H1 (cell line): ENCODE data around the gene KPNA3. TPM values are rescaled to one million over a fixed set of nuclear protein-coding genes. Genes with fewer than 3 reads are reported as not detected.

ENCODE experiments used
- CTCF ChIA-PET: fragments of 300-600 bp; sonication (Branson Sonifier 250); formaldehyde crosslinking; loops from one replicate; lab custom pipeline; 2021; ENCODE audit not compliant: partially characterized antibody; lab: Charles Lee
- POLR2A ChIA-PET: fragments of 300-600 bp; sonication (Branson Sonifier 250); formaldehyde crosslinking; loops from one replicate; lab custom pipeline; 2021; ENCODE audit warnings: inconsistent platforms; ENCODE audit not compliant: partially characterized antibody; lab: Charles Lee
- DNase-seq, 2 experiments: peaks; one replicate each; pipeline versions ENCODE4 v3.0.0 to v3.0.0-alpha.2; 2010 to 2022; ENCODE audit warnings: low spot score in 2 of 2, low read depth in 1 of 2, mixed read lengths in 1 of 2
- FAIRE-seq: peaks from 2 replicates; lab custom pipeline; 2011; peaks lifted over from hg19 to GRCh38; lab: Jason Lieb, UNC
- H2AFZ ChIP-seq: 2 replicates; pipeline ENCODE4 v1.8.1; 2012; ENCODE audit warnings: low read length, inconsistent platforms
- H2AK5ac ChIP-seq: 2 replicates; pipeline ENCODE4 v1.6.1; 2013; ENCODE audit warnings: low read depth, low read length
- H2BK120ac ChIP-seq: replicated peaks from 2 replicates; pipeline ENCODE3; 2013; ENCODE audit warnings: low read depth, low read length, inconsistent platforms
- H2BK12ac ChIP-seq: 2 replicates; pipeline ENCODE4 v1.6.1; 2013; ENCODE audit warnings: low read depth, low read length
- H2BK15ac ChIP-seq: 2 replicates; pipeline ENCODE4 v1.6.1; 2013; ENCODE audit warnings: low read length
- H2BK20ac ChIP-seq: 2 replicates; pipeline ENCODE4 v1.6.1; 2013; ENCODE audit warnings: low read length
- H2BK5ac ChIP-seq: 2 replicates; pipeline ENCODE4 v1.6.1; 2013; ENCODE audit warnings: low read depth, low read length
- H3K14ac ChIP-seq: 2 replicates; pipeline ENCODE4 v1.6.1; 2013; ENCODE audit warnings: inconsistent platforms; ENCODE audit not compliant: insufficient read length
- H3K18ac ChIP-seq: 2 replicates; pipeline ENCODE4 v1.6.1; 2013; ENCODE audit warnings: low read length; ENCODE audit errors: extremely low read depth
- H3K23ac ChIP-seq: 2 replicates; pipeline ENCODE4 v1.6.1; 2013; ENCODE audit warnings: inconsistent platforms; ENCODE audit not compliant: insufficient read length
- H3K23me2 ChIP-seq: 2 replicates; pipeline ENCODE4 v1.6.1; 2013; ENCODE audit warnings: low read depth, low read length
- H3K27ac ChIP-seq: 2 replicates; pipeline ENCODE4 v1.6.1; 2011; ENCODE audit warnings: low read depth, low read length, inconsistent platforms
- H3K27me3 ChIP-seq, 4 experiments: replicated peaks in 1 of 4; 1 replicate in 1 of 4; 2 replicates in 3 of 4; pipeline versions ENCODE4 v1.6.1 to v1.8.1; 2011 to 2013; ENCODE audit warnings: low read length in 3 of 4, mild to moderate bottlenecking in 3 of 4, inconsistent platforms in 2 of 4, mixed read lengths in 2 of 4, moderate library complexity in 1 of 4; ENCODE audit not compliant: control insufficient read depth in 3 of 4, insufficient read depth in 3 of 4; ENCODE audit errors: extremely low read depth in 1 of 4
- H3K36me3 ChIP-seq, 4 experiments: 2 replicates each; pipeline versions ENCODE4 v1.6.1 to v1.8.1; 2011 to 2013; ENCODE audit warnings: mild to moderate bottlenecking in 4 of 4, low read length in 3 of 4, moderate library complexity in 2 of 4, control low read depth in 1 of 4, inconsistent platforms in 1 of 4; ENCODE audit not compliant: insufficient read depth in 4 of 4, control insufficient read depth in 2 of 4
- H3K4ac ChIP-seq: replicated peaks from 2 replicates; pipeline ENCODE3; 2013; ENCODE audit warnings: low read length, low read depth, mixed read lengths, inconsistent platforms; ENCODE audit not compliant: insufficient read length
- H3K4me1 ChIP-seq, 4 experiments: replicated peaks in 1 of 4; 1 replicate in 1 of 4; 2 replicates in 3 of 4; pipeline versions ENCODE4 v1.6.1 to v1.8.1; 2011 to 2013; ENCODE audit warnings: low read length in 3 of 4, inconsistent platforms in 2 of 4, mixed read lengths in 1 of 4; ENCODE audit not compliant: insufficient read depth in 4 of 4, control insufficient read depth in 3 of 4
- H3K4me2 ChIP-seq, 2 experiments: 2 replicates each; pipeline versions ENCODE4 v1.6.1 to v1.8.1; 2011 to 2013; ENCODE audit warnings: low read depth in 2 of 2, low read length in 2 of 2, control low read depth in 1 of 2, inconsistent platforms in 1 of 2, mild to moderate bottlenecking in 1 of 2; ENCODE audit not compliant: insufficient read depth in 1 of 2
- H3K4me3 ChIP-seq, 4 experiments: fragments of 200-600, 300-600 bp in 1 of 4; sonication (generic), shearing (Covaris generic), sonication (Bioruptor Twin) in 1 of 4; 2 replicates each; pipeline versions ENCODE4 v1.5.1 to v1.8.1; 2011 to 2016; ENCODE audit warnings: low read length in 4 of 4, low read depth in 3 of 4, control low read depth in 2 of 4, inconsistent platforms in 2 of 4, mild to moderate bottlenecking in 2 of 4, mixed read lengths in 1 of 4, moderate library complexity in 1 of 4; ENCODE audit not compliant: insufficient read depth in 2 of 4; ENCODE audit errors: extremely low read depth in 1 of 4
- H3K56ac ChIP-seq: replicated peaks from 2 replicates; pipeline ENCODE3; 2013; ENCODE audit warnings: low read depth, mild to moderate bottlenecking, mixed read lengths, low read length, inconsistent platforms; ENCODE audit not compliant: insufficient read length
- H3K79me1 ChIP-seq: 2 replicates; pipeline ENCODE4 v1.6.1; 2013; ENCODE audit warnings: low read depth, low read length, control low read depth
- H3K79me2 ChIP-seq, 2 experiments: 2 replicates each; pipeline versions ENCODE4 v1.6.1 to v1.8.1; 2012 to 2013; ENCODE audit warnings: low read length in 2 of 2, mild to moderate bottlenecking in 2 of 2, inconsistent platforms in 1 of 2; ENCODE audit not compliant: insufficient read depth in 2 of 2, control insufficient read depth in 1 of 2
- H3K9ac ChIP-seq, 4 experiments: replicated peaks in 1 of 4; 1 replicate in 1 of 4; 2 replicates in 3 of 4; pipeline versions ENCODE4 v1.6.1 to v1.8.1; 2011 to 2013; ENCODE audit warnings: low read depth in 3 of 4, low read length in 3 of 4, control low read depth in 2 of 4, mild to moderate bottlenecking in 2 of 4, moderate library complexity in 2 of 4, inconsistent platforms in 1 of 4; ENCODE audit errors: extremely low read depth in 1 of 4
- H3K9me3 ChIP-seq, 2 experiments: 2 replicates each; pipeline versions ENCODE4 v1.6.1 to v1.8.1; 2012 to 2013; ENCODE audit warnings: mild to moderate bottlenecking in 2 of 2, moderate library complexity in 2 of 2, control low read depth in 1 of 2, inconsistent platforms in 1 of 2, low read depth in 1 of 2, low read length in 1 of 2, mixed read lengths in 1 of 2; ENCODE audit not compliant: insufficient read depth in 2 of 2
- H4K20me1 ChIP-seq, 2 experiments: replicated peaks in 1 of 2; 2 replicates each; pipeline versions ENCODE3 to v1.8.1; 2011 to 2013; ENCODE audit warnings: inconsistent platforms in 2 of 2, low read length in 2 of 2, mild to moderate bottlenecking in 1 of 2; ENCODE audit not compliant: insufficient read depth in 2 of 2, control insufficient read depth in 1 of 2
- H4K5ac ChIP-seq: 2 replicates; pipeline ENCODE4 v1.6.1; 2013; ENCODE audit warnings: low read length, low read depth, mixed read lengths, inconsistent platforms; ENCODE audit not compliant: insufficient read length
- H4K8ac ChIP-seq: 2 replicates; pipeline ENCODE4 v1.8.0; 2013; ENCODE audit warnings: mild to moderate bottlenecking, moderate library complexity, low read length, inconsistent platforms; ENCODE audit not compliant: insufficient read depth; ENCODE audit errors: extremely low read depth
- H4K91ac ChIP-seq: replicated peaks from 2 replicates; pipeline ENCODE3; 2013; ENCODE audit warnings: low read length, mixed read lengths, inconsistent platforms; ENCODE audit not compliant: insufficient read length
- PHF8 ChIP-seq: fragments of 200-600 bp; sonication (generic); conservative IDR thresholded peaks from 2 replicates; pipeline ENCODE4 v1.7.1; 2012; ENCODE audit warnings: low read depth, mild to moderate bottlenecking, inconsistent platforms, low read length, moderate library complexity
- POLR2A ChIP-seq, 2 experiments: IDR thresholded peaks; 1 replicate in 1 of 2; 2 replicates in 1 of 2; pipeline ENCODE4 v1.6.1; 2011; ENCODE audit warnings: low read depth in 2 of 2, low read length in 2 of 2, mild to moderate bottlenecking in 2 of 2; ENCODE audit errors: control extremely low read depth in 1 of 2
- RFX5 ChIP-seq: IDR thresholded peaks from 2 replicates; pipeline ENCODE4 v1.6.1; 2011; ENCODE audit warnings: low read depth, low read length, improper control_type of control experiment, borderline replicate concordance
- TEAD4 ChIP-seq: IDR thresholded peaks from 2 replicates; pipeline ENCODE4 v1.6.1; 2012; ENCODE audit warnings: low read depth, low read length, inconsistent platforms, mixed read lengths
- WGBS, 2 experiments: shearing (Covaris generic) in 1 of 2; methylation state at CpG; one replicate each; pipeline versions ENCODE4 v1.1.6 to v1.1.7; 2013 to 2015; ENCODE audit warnings: low lambda C conversion rate in 2 of 2, mixed read lengths in 2 of 2, inconsistent platforms in 1 of 2, low coverage in 1 of 2, missing lambda C conversion rate in 1 of 2; ENCODE audit not compliant: insufficient replicate concordance in 2 of 2, insufficient coverage in 1 of 2, insufficient read length in 1 of 2; ENCODE audit errors: extremely low coverage in 1 of 2, missing lambda C conversion rate in 1 of 2; 5-methylcytosine and 5-hydroxymethylcytosine counted together
- polyA plus RNA-seq, 7 experiments: library from polyadenylated mRNA; depleted of rRNA in 3 of 7; stranded (reverse) in 5 of 7; unstranded in 2 of 7; fragments of >200 nt in 5 of 7; fragments of 200-250 nt in 2 of 7; gene quantifications; 1 replicate in 5 of 7; 2 replicates in 1 of 7; 4 replicates in 1 of 7; pipeline versions ENCODE4 v1.2.1 to v1.2.3, GENCODE V29; 2011 to 2013; ENCODE audit warnings: missing spikeins in 2 of 7, mixed read lengths in 2 of 7
- total RNA-seq: library from RNA; stranded (reverse); fragmentation: NEBNext Ultra II Directional; extraction: Animal tissue kit (Norgen Biotek cat#: 25700); gene quantifications from 2 replicates; pipeline ENCODE4 v1.2.1, GENCODE V29; 2021

KPNA3 gene
- total and polyA plus RNA-seq, 2 of the 8 experiments (the other 6 are each of a cell fraction or from before 2014, with no cell fraction given) = 21.4 to 63.2 TPM

DNA sequence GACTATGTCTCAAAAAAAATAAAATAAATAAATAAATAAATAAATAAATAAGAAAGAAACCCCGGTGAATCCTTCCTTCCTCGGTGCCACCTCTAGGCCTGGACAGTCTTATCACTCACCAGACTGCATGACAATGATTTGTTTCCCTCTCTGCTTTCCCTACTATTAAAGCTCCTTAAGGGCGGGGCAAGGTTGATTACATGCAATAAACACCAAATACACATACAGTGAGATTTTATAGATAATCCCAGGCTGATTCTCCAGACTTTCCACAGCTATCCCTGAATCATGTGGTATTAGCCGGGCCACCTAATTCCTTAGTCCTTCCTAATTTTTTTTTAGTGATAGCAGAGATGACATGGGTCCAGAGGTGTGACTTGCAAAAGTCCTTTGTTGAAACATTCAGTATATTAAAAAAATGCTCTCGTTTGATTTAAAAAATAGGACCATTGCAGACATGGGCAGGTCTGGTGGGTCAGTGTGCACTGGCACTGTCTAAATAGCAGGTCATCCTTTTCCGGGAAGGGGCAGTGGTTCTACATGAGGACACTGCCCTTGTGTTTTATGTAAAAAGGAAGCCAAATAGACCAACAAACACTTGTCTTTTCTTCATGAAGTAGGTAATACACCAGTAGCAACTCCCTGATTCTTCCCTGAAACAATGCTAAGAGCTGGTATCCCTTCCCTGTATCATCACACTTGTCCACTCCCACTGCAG is 115.7 kb downstream of the KPNA3 start:
- H2BK120ac ChIP-seq = no peak overlapping the region
- DNase-seq (no peak), FAIRE-seq (no peak)
- WGBS, 2 experiments = 84% methylated on average over 6 of the region's 6 CpGs; no CpG with 5 or more reads in 1 of the 2 experiments
- no peak overlapping the region for H2BK5ac ChIP-seq
- H3K56ac ChIP-seq = no peak overlapping the region
- H3K79me1 ChIP-seq = peaks cover 3% of the 10 kb centered on the region; the same call in 1 of the 2 replicates
- ChIA-PET CTCF (interaction anchor here (0.8 to 2.2 kb wide), 2 partner anchors 12 to 27 kb away, joined by 4 to 8 read pairs; no protein-coding TSS in a partner anchor), POLR2A (interaction anchor here (1.0 to 2.2 kb wide), 4 partner anchors 12 to 19 kb away, joined by 4 to 8 read pairs (median 5); partner anchors contain the start of gene EBPL)
- H2BK15ac ChIP-seq = no peak overlapping the region
- H3K9ac ChIP-seq = no peak overlapping the region
- no peak overlapping the region for H3K4ac ChIP-seq
- peaks cover 9 to 20% of the 10 kb centered on the region in 2 experiments; a peak in 3 of 4 replicates for H3K9me3 ChIP-seq
- H3K23ac ChIP-seq = no peak overlapping the region
- H4K20me1 ChIP-seq = peaks cover 0 to 3% of the 10 kb centered on the region in 2 experiments
- H3K14ac ChIP-seq = no peak overlapping the region
- H4K5ac ChIP-seq = no peak overlapping the region
- no peak overlapping the region for H3K18ac ChIP-seq
- no peak overlapping the region for H3K4me2 ChIP-seq
- H3K27ac ChIP-seq = no peak overlapping the region
- H3K79me2 ChIP-seq = peaks cover 6 to 59% of the 10 kb centered on the region in 2 experiments
- no peak overlapping the region for H4K91ac ChIP-seq
- peaks cover 0 to 35% (median 9%) of the 10 kb centered on the region in 4 experiments; a peak in 4 of 8 replicates for H3K36me3 ChIP-seq
- H3K4me3 ChIP-seq = no peak overlapping the region
- H2BK20ac ChIP-seq = no peak overlapping the region
- no peak overlapping the region for H2AK5ac ChIP-seq
- H4K8ac ChIP-seq = no peak overlapping the region
- no peaks in the 10 kb centered on the region for H3K27me3 ChIP-seq
- H2BK12ac ChIP-seq = no peak overlapping the region
- H2AFZ ChIP-seq = no peak overlapping the region
- 0 out of 7 replicates have a peak, but pooled peaks cover 0 to 2% (median 0%) of the 10 kb centered on the region in 4 experiments for H3K4me1 ChIP-seq
- no peaks in the 10 kb centered on the region for H3K23me2 ChIP-seq
- TF ChIP-seq TEAD4 = no peak
- no peak for TF ChIP-seq POLR2A (IDR thresholded peaks at IDR 0.05; ENCODE audit: control extremely low read depth in 1 of 2, low read depth in 2 of 2, low read length in 2 of 2)
- TF ChIP-seq PHF8 = no peak
- no peak for TF ChIP-seq RFX5
